SK-N-SH treated with all-trans-retinoic acid at 6 μM for 48 hours (cell line): Measurements from ENCODE around the gene TMEM236.

Source experiments
- ATAC-seq: fragments of 200-7000 bp; cut with Tn5 transposase; 3 replicates; pipeline ENCODE4 v1.9.1; 2020; ENCODE audit warnings: mild to moderate bottlenecking, moderate library complexity
- ARNTL ChIP-seq: fragments of 450-650 bp; formaldehyde crosslinking; IDR thresholded peaks from 2 replicates; pipeline ENCODE4 v1.5.0; 2020; ENCODE audit warnings: low read depth, mild to moderate bottlenecking, moderate library complexity, borderline replicate concordance
- BACH2 ChIP-seq: fragments of 250-450 bp; sonication (Bioruptor Pico); IDR thresholded peaks from 2 replicates; pipeline ENCODE4 v1.9.0; 2021; ENCODE audit warnings: mild to moderate bottlenecking, borderline replicate concordance
- CSDC2 ChIP-seq: fragments of 250-450 bp; sonication (Bioruptor Pico); IDR thresholded peaks from 2 replicates; pipeline ENCODE4 v1.5.0; 2020; ENCODE audit warnings: mild to moderate bottlenecking, moderate library complexity
- ESRRG ChIP-seq: fragments of 250-450 bp; sonication (Bioruptor Pico); IDR thresholded peaks from 2 replicates; pipeline ENCODE4 v1.6.1; 2021; ENCODE audit warnings: mild to moderate bottlenecking
- GLIS3 ChIP-seq: fragments of 250-450 bp; sonication (Bioruptor Pico); IDR thresholded peaks from 2 replicates; pipeline ENCODE4 v1.5.0; 2020; ENCODE audit warnings: mild to moderate bottlenecking, moderate library complexity
- ISL1 ChIP-seq: fragments of 250-450 bp; sonication (Bioruptor Pico); IDR thresholded peaks from 2 replicates; pipeline ENCODE4 v2.1.2; 2022; ENCODE audit warnings: mild to moderate bottlenecking, moderate library complexity
- OSR1 ChIP-seq: fragments of 250-450 bp; sonication (Bioruptor Pico); IDR thresholded peaks from 2 replicates; pipeline ENCODE4 v1.8.0; 2022; ENCODE audit warnings: moderate library complexity, mild to moderate bottlenecking, inconsistent platforms
- POU6F1 ChIP-seq: fragments of 250-450 bp; sonication (Bioruptor Pico); IDR thresholded peaks from 2 replicates; pipeline ENCODE4 v1.8.0; 2021; ENCODE audit warnings: low read depth, mild to moderate bottlenecking, moderate library complexity, borderline replicate concordance
- PPARA ChIP-seq: fragments of 250-450 bp; sonication (Bioruptor Pico); IDR thresholded peaks from 2 replicates; pipeline ENCODE4 v1.5.0; 2020; ENCODE audit warnings: mild to moderate bottlenecking, borderline replicate concordance
- RARB ChIP-seq: fragments of 250-450 bp; sonication (Bioruptor Pico); IDR thresholded peaks from 2 replicates; pipeline ENCODE4 v1.8.0; 2021; ENCODE audit warnings: mild to moderate bottlenecking, moderate library complexity
- SNAI2 ChIP-seq: fragments of 250-450 bp; sonication (Bioruptor Pico); IDR thresholded peaks from 2 replicates; pipeline ENCODE4 v1.5.0; 2020; ENCODE audit warnings: mild to moderate bottlenecking, moderate library complexity
- TCF4 ChIP-seq: fragments of 250-450 bp; sonication (Bioruptor Pico); IDR thresholded peaks from 2 replicates; pipeline ENCODE4 v1.8.0; 2021; ENCODE audit warnings: mild to moderate bottlenecking, moderate library complexity, borderline replicate concordance
- ZC3H10 ChIP-seq: fragments of 250-450 bp; sonication (Bioruptor Pico); IDR thresholded peaks from 2 replicates; pipeline ENCODE4 v1.5.1; 2021; ENCODE audit warnings: mild to moderate bottlenecking, moderate library complexity
- ZNF565 ChIP-seq: fragments of 450-650 bp; formaldehyde crosslinking; conservative IDR thresholded peaks from 2 replicates; pipeline ENCODE4 v1.5.0; 2020; ENCODE audit warnings: low read depth, mild to moderate bottlenecking, moderate library complexity
- ZNF70 ChIP-seq: fragments of 450-650 bp; formaldehyde crosslinking; IDR thresholded peaks from 2 replicates; pipeline ENCODE4 v1.5.0; 2020; ENCODE audit warnings: mild to moderate bottlenecking, moderate library complexity
- ZNF8 ChIP-seq: fragments of 450-650 bp; formaldehyde crosslinking; IDR thresholded peaks from 2 replicates; pipeline ENCODE4 v1.5.0; 2020; ENCODE audit warnings: mild to moderate bottlenecking, moderate library complexity
- TF ChIP-seq, protein P1 (sequence below): fragments of 250-450 bp; sonication (Bioruptor Pico); IDR thresholded peaks from 2 replicates; pipeline ENCODE4 v1.5.1; 2020; ENCODE audit warnings: low read depth, mild to moderate bottlenecking, moderate library complexity
- TF ChIP-seq, protein P2 (sequence below): fragments of 250-450 bp; sonication (Bioruptor Pico); IDR thresholded peaks from 2 replicates; pipeline ENCODE4 v1.5.1; 2021; ENCODE audit warnings: mild to moderate bottlenecking, moderate library complexity
- TF ChIP-seq, protein P3 (sequence below): fragments of 250-450 bp; sonication (Bioruptor Pico); IDR thresholded peaks from 2 replicates; pipeline ENCODE4 v1.5.0; 2020; ENCODE audit warnings: mild to moderate bottlenecking, moderate library complexity
- TF ChIP-seq, protein P4 (sequence below): fragments of 250-450 bp; sonication (Bioruptor Pico); IDR thresholded peaks from 2 replicates; pipeline ENCODE4 v1.8.0; 2020; ENCODE audit warnings: mild to moderate bottlenecking, moderate library complexity, borderline replicate concordance

The TMEM236 gene

GRCh38 chr10:17835688-17836087 lies 83.7 kb downstream of the TMEM236 start (continued):
- TF ChIP-seq, protein P1, sequence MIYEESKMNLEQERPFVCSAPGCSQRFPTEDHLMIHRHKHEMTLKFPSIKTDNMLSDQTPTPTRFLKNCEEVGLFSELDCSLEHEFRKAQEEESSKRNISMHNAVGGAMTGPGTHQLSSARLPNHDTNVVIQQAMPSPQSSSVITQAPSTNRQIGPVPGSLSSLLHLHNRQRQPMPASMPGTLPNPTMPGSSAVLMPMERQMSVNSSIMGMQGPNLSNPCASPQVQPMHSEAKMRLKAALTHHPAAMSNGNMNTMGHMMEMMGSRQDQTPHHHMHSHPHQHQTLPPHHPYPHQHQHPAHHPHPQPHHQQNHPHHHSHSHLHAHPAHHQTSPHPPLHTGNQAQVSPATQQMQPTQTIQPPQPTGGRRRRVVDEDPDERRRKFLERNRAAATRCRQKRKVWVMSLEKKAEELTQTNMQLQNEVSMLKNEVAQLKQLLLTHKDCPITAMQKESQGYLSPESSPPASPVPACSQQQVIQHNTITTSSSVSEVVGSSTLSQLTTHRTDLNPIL (CRISPR knock-in tag) = no peak
- TF ChIP-seq, protein P2, sequence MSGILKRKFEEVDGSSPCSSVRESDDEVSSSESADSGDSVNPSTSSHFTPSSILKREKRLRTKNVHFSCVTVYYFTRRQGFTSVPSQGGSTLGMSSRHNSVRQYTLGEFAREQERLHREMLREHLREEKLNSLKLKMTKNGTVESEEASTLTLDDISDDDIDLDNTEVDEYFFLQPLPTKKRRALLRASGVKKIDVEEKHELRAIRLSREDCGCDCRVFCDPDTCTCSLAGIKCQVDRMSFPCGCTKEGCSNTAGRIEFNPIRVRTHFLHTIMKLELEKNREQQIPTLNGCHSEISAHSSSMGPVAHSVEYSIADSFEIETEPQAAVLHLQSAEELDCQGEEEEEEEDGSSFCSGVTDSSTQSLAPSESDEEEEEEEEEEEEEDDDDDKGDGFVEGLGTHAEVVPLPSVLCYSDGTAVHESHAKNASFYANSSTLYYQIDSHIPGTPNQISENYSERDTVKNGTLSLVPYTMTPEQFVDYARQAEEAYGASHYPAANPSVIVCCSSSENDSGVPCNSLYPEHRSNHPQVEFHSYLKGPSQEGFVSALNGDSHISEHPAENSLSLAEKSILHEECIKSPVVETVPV (CRISPR knock-in tag) = no peak
- TF ChIP-seq ZNF70 (CRISPR knock-in tag) = no peak

DNA sequence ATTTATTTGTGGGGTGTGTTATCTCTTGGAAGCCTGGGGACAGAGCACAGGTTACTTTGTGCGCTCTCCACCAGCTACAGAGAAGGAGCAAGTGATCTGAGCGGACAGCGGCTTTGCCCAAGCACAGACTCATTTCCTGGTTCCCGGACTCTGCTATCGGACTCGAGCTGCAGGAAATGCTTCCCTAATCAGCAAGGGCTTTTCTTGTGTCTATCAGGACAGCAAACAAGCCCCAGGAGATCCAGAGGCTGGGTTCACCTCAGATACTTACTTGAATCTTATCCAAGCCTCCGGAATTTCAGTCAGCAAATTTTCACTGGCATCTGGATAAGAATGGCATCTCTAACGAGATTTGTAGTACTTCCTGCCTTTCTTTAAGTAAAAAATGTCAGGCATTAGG lies 84.9 kb downstream of the TMEM236 start:
- TF ChIP-seq ISL1 (CRISPR knock-in tag) (peak; percentile 25; the same call in 1 of the 2 replicates), ZNF8 (no peak)
- ATAC-seq = peak; percentile 79

GRCh38 chr10:17838080-17838648 lies 86.2 kb downstream of the TMEM236 start:
- ATAC-seq = no peak
- TF ChIP-seq, protein P3, sequence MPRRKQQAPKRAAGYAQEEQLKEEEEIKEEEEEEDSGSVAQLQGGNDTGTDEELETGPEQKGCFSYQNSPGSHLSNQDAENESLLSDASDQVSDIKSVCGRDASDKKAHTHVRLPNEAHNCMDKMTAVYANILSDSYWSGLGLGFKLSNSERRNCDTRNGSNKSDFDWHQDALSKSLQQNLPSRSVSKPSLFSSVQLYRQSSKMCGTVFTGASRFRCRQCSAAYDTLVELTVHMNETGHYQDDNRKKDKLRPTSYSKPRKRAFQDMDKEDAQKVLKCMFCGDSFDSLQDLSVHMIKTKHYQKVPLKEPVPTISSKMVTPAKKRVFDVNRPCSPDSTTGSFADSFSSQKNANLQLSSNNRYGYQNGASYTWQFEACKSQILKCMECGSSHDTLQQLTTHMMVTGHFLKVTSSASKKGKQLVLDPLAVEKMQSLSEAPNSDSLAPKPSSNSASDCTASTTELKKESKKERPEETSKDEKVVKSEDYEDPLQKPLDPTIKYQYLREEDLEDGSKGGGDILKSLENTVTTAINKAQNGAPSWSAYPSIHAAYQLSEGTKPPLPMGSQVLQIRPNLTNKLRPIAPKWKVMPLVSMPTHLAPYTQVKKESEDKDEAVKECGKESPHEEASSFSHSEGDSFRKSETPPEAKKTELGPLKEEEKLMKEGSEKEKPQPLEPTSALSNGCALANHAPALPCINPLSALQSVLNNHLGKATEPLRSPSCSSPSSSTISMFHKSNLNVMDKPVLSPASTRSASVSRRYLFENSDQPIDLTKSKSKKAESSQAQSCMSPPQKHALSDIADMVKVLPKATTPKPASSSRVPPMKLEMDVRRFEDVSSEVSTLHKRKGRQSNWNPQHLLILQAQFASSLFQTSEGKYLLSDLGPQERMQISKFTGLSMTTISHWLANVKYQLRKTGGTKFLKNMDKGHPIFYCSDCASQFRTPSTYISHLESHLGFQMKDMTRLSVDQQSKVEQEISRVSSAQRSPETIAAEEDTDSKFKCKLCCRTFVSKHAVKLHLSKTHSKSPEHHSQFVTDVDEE = no peak
- no peak for TF ChIP-seq ZNF565 (CRISPR knock-in tag)
- no peak for TF ChIP-seq SNAI2
- no peak for TF ChIP-seq ZNF8
- no peak for TF ChIP-seq CSDC2
- no peak for TF ChIP-seq GLIS3
- no peak for TF ChIP-seq BACH2
- TF ChIP-seq, protein P4, sequence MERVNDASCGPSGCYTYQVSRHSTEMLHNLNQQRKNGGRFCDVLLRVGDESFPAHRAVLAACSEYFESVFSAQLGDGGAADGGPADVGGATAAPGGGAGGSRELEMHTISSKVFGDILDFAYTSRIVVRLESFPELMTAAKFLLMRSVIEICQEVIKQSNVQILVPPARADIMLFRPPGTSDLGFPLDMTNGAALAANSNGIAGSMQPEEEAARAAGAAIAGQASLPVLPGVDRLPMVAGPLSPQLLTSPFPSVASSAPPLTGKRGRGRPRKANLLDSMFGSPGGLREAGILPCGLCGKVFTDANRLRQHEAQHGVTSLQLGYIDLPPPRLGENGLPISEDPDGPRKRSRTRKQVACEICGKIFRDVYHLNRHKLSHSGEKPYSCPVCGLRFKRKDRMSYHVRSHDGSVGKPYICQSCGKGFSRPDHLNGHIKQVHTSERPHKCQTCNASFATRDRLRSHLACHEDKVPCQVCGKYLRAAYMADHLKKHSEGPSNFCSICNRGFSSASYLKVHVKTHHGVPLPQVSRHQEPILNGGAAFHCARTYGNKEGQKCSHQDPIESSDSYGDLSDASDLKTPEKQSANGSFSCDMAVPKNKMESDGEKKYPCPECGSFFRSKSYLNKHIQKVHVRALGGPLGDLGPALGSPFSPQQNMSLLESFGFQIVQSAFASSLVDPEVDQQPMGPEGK (CRISPR knock-in tag) = no peak
- TF ChIP-seq POU6F1 (CRISPR knock-in tag) = no peak
- no peak for TF ChIP-seq ISL1 (CRISPR knock-in tag)
- TF ChIP-seq PPARA = no peak
- TF ChIP-seq OSR1 (CRISPR knock-in tag) = no peak

DNA sequence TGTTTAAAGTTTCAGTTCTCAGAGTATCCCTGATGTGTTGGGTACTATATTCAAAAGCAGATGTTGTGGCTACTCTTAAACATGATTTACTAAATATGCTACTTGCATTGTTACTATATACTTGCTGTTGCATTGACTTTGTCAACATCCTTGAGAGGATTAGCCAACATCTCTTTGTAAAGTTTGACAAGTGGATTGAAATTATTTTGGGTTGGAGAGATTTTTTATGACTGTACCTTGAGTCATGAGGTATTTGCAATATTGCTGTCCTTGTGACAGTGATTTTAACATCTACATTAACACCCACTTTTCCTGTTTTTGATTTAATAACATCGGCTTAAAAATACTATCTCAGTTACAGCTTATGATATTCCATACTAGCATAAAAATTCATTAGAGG lies 89.0 kb downstream of the TMEM236 start:
- ATAC-seq = no peak

More for the DNA sequence above, 89.0 kb downstream of the TMEM236 start:
- no peak for TF ChIP-seq RARB
- TF ChIP-seq, protein P2 (CRISPR knock-in tag) = no peak
- TF ChIP-seq ZC3H10 (CRISPR knock-in tag) = no peak
- no peak for TF ChIP-seq PPARA
- no peak for TF ChIP-seq ZNF565 (CRISPR knock-in tag)
- no peak for TF ChIP-seq ZNF70 (CRISPR knock-in tag)
- TF ChIP-seq, protein P4 (CRISPR knock-in tag) = no peak
- no peak for TF ChIP-seq TCF4 (CRISPR knock-in tag)
- TF ChIP-seq ESRRG (CRISPR knock-in tag) = no peak
- TF ChIP-seq POU6F1 (CRISPR knock-in tag) = no peak
- no peak for TF ChIP-seq ARNTL (CRISPR knock-in tag)
- TF ChIP-seq, all 23 proteins: peak for 0
